HEK293 (cell line): Measurements from ENCODE around the gene DVL1.
A peak's percentile ranks its signal among the peaks of the same experiment; 100 is the strongest.

ENCODE experiments used
- CTCF ChIA-PET: fragments of 350-600 bp; formaldehyde crosslinking; extraction: SDS; loops from one replicate; lab custom pipeline; 2021; ENCODE audit warnings: antibody characterized with exemption; lab: Yijun Ruan, JAX
- POLR2A ChIA-PET: fragments of 300-600 bp; formaldehyde crosslinking; extraction: SDS; loops from one replicate; lab custom pipeline; 2020; ENCODE audit warnings: antibody characterized with exemption, inconsistent platforms; lab: Yijun Ruan, JAX
- H3K27ac ChIP-seq: fragments of 200-500 bp; sonication (Bioruptor generic); 2 replicates; pipeline ENCODE4 v1.5.1; 2014; ENCODE audit warnings: low read depth, low read length, control low read depth, inconsistent platforms; ENCODE audit errors: extremely low read depth
- H3K36me3 ChIP-seq, 2 experiments: fragments of 200-500 bp in 1 of 2; sonication (Bioruptor generic) in 1 of 2; 1 replicate in 1 of 2; 2 replicates in 1 of 2; pipeline ENCODE4 v1.5.1; 2014 to 2017; ENCODE audit warnings: inconsistent platforms in 2 of 2, low read length in 2 of 2; ENCODE audit not compliant: control insufficient read depth in 2 of 2, insufficient read depth in 1 of 2
- H3K4me1 ChIP-seq: fragments of 200-500 bp; sonication (Bioruptor generic); 2 replicates; pipeline ENCODE4 v1.5.1; 2014; ENCODE audit warnings: mild to moderate bottlenecking, low read length, inconsistent platforms; ENCODE audit not compliant: control insufficient read depth, insufficient read depth
- H3K4me3 ChIP-seq: 2 replicates; pipeline ENCODE4 v1.5.1; 2011; ENCODE audit warnings: low read depth, mild to moderate bottlenecking, control low read depth, low read length, moderate library complexity
- H3K9me3 ChIP-seq: fragments of 200-500 bp; sonication (Bioruptor generic); 2 replicates; pipeline ENCODE4 v1.5.1; 2014; ENCODE audit warnings: low read depth, low read length, inconsistent platforms; ENCODE audit not compliant: control insufficient read depth, insufficient read depth
- GLIS2 ChIP-seq: fragments of 450-650 bp; formaldehyde crosslinking; IDR thresholded peaks from 2 replicates; pipeline ENCODE4 v1.5.1; 2016; ENCODE audit warnings: missing biosample characterization, missing genetic modification characterization
- HOXA7 ChIP-seq: sonication (generic); formaldehyde crosslinking; IDR thresholded peaks from 2 replicates; pipeline ENCODE4 v1.8.1; 2022; ENCODE audit warnings: missing genetic modification reagents, borderline replicate concordance
- IKZF3 ChIP-seq: fragments of 450-650 bp; IDR thresholded peaks from 2 replicates; pipeline ENCODE4 v1.5.0; 2018; ENCODE audit warnings: missing biosample characterization, mild to moderate bottlenecking, missing genetic modification characterization, moderate library complexity
- SCRT2 ChIP-seq: fragments of 450-650 bp; formaldehyde crosslinking; IDR thresholded peaks from 2 replicates; pipeline ENCODE4 v1.5.1; 2016; ENCODE audit warnings: missing biosample characterization, missing genetic modification characterization
- YY2 ChIP-seq: fragments of 450-650 bp; formaldehyde crosslinking; IDR thresholded peaks from 2 replicates; pipeline ENCODE4 v1.5.1; 2016; ENCODE audit warnings: missing biosample characterization, missing genetic modification characterization
- ZBTB48 ChIP-seq: fragments of 450-650 bp; formaldehyde crosslinking; IDR thresholded peaks from 2 replicates; pipeline ENCODE4 v1.5.1; 2016; ENCODE audit warnings: missing biosample characterization, missing genetic modification characterization
- ZBTB7A ChIP-seq: fragments of 450-650 bp; formaldehyde crosslinking; IDR thresholded peaks from 2 replicates; pipeline ENCODE4 v1.5.1; 2016; ENCODE audit warnings: low read depth, missing biosample characterization, missing genetic modification characterization
- ZBTB8A ChIP-seq: fragments of 450-650 bp; formaldehyde crosslinking; IDR thresholded peaks from 2 replicates; pipeline ENCODE4 v1.5.1; 2016; ENCODE audit warnings: missing biosample characterization, missing genetic modification characterization
- ZNF10 ChIP-seq: fragments of 450-650 bp; formaldehyde crosslinking; IDR thresholded peaks from 2 replicates; pipeline ENCODE4 v1.5.1; 2017; ENCODE audit warnings: missing biosample characterization, missing genetic modification characterization
- ZNF19 ChIP-seq: fragments of 450-650 bp; formaldehyde crosslinking; IDR thresholded peaks from 2 replicates; pipeline ENCODE4; 2016; ENCODE audit warnings: missing biosample characterization, missing genetic modification characterization, low read depth
- ZNF223 ChIP-seq: fragments of 450-650 bp; formaldehyde crosslinking; IDR thresholded peaks from 2 replicates; pipeline ENCODE4 v1.5.1; 2016; ENCODE audit warnings: missing biosample characterization, missing genetic modification characterization
- ZNF324 ChIP-seq: fragments of 450-650 bp; formaldehyde crosslinking; IDR thresholded peaks from 2 replicates; pipeline ENCODE4 v1.5.1; 2016; ENCODE audit warnings: missing biosample characterization, missing genetic modification characterization
- ZNF530 ChIP-seq: fragments of 450-650 bp; formaldehyde crosslinking; IDR thresholded peaks from 2 replicates; pipeline ENCODE4 v1.5.1; 2016; ENCODE audit warnings: low read depth, missing biosample characterization, missing genetic modification characterization
- ZNF555 ChIP-seq: fragments of 450-650 bp; formaldehyde crosslinking; conservative IDR thresholded peaks from 2 replicates; pipeline ENCODE4 v1.5.1; 2017; ENCODE audit warnings: missing biosample characterization, mild to moderate bottlenecking, missing genetic modification characterization, inconsistent platforms
- ZNF596 ChIP-seq: fragments of 450-650 bp; IDR thresholded peaks from 2 replicates; pipeline ENCODE4 v1.5.0; 2018; ENCODE audit warnings: missing biosample characterization, mild to moderate bottlenecking, missing genetic modification characterization, moderate library complexity
- ZNF701 ChIP-seq: fragments of 450-650 bp; formaldehyde crosslinking; IDR thresholded peaks from 2 replicates; pipeline ENCODE4 v1.5.1; 2016; ENCODE audit warnings: missing biosample characterization, missing genetic modification characterization
- ZSCAN16 ChIP-seq: fragments of 450-650 bp; formaldehyde crosslinking; IDR thresholded peaks from 2 replicates; pipeline ENCODE4 v1.5.1; 2016; ENCODE audit warnings: missing biosample characterization, missing genetic modification characterization
- TF ChIP-seq, protein P1 (sequence below): fragments of 450-650 bp; formaldehyde crosslinking; IDR thresholded peaks from 2 replicates; pipeline ENCODE4 v1.5.1; 2017; ENCODE audit warnings: missing biosample characterization, missing genetic modification characterization
- TF ChIP-seq, protein P2 (sequence below): fragments of 450-650 bp; formaldehyde crosslinking; optimal IDR thresholded peaks from 2 replicates; pipeline ENCODE3; 2016; ENCODE audit warnings: missing biosample characterization, mild to moderate bottlenecking, missing genetic modification characterization
- TF ChIP-seq, protein P3 (sequence below): IDR thresholded peaks from 2 replicates; pipeline ENCODE4 v1.6.1; 2011; ENCODE audit warnings: mild to moderate bottlenecking, low read depth, low read length, borderline replicate concordance
- TF ChIP-seq, protein P4 (sequence below): fragments of 450-650 bp; formaldehyde crosslinking; IDR thresholded peaks from 2 replicates; pipeline ENCODE4 v1.5.1; 2016; ENCODE audit warnings: missing biosample characterization, missing genetic modification characterization
- TF ChIP-seq, protein P5 (sequence below): fragments of 450-650 bp; formaldehyde crosslinking; IDR thresholded peaks from 2 replicates; pipeline ENCODE4 v1.5.1; 2017; ENCODE audit warnings: missing biosample characterization, missing genetic modification characterization
- TF ChIP-seq, protein P6 (sequence below): fragments of 450-650 bp; formaldehyde crosslinking; IDR thresholded peaks from 2 replicates; pipeline ENCODE4 v1.5.1; 2016; ENCODE audit warnings: missing biosample characterization, missing genetic modification characterization

DVL1 gene

DNA sequence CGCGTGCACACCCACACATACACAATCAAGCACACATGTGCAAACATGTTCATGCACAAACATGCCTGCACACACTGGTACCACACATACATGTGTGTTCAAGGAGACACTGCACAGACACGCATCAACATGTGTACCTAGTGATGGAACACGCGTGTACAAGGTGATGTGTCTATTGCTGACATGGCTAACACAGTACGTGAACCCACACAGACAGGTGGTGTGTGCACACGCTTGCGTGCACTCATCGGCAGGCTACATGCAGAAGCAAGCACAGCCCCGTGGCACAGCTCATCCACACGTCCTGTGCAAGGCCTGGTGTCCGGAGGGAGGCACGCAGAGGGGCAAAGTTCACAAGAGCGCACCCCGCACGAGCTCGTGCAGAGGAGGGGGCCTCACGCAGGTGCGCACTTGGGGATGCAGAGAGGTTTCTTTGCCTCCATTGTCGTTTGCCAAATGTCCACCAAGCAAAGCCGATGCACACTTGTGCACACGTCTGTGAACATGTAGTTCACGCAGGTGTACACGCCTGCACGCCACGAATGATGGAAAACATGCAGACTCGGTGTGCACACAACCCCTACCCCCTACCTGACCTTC is 42.5 kb downstream of the DVL1 start (continued):
- TF ChIP-seq, protein P1, sequence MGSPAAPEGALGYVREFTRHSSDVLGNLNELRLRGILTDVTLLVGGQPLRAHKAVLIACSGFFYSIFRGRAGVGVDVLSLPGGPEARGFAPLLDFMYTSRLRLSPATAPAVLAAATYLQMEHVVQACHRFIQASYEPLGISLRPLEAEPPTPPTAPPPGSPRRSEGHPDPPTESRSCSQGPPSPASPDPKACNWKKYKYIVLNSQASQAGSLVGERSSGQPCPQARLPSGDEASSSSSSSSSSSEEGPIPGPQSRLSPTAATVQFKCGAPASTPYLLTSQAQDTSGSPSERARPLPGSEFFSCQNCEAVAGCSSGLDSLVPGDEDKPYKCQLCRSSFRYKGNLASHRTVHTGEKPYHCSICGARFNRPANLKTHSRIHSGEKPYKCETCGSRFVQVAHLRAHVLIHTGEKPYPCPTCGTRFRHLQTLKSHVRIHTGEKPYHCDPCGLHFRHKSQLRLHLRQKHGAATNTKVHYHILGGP = no peak
- TF ChIP-seq ZNF701 (no peak), HOXA7 (no peak), ZBTB48 (tag by site-specific recombination) (peak; percentile 49; the same call in 1 of the 2 replicates), ZNF596 (tag by site-specific recombination) (no peak)
- TF ChIP-seq, protein P2, sequence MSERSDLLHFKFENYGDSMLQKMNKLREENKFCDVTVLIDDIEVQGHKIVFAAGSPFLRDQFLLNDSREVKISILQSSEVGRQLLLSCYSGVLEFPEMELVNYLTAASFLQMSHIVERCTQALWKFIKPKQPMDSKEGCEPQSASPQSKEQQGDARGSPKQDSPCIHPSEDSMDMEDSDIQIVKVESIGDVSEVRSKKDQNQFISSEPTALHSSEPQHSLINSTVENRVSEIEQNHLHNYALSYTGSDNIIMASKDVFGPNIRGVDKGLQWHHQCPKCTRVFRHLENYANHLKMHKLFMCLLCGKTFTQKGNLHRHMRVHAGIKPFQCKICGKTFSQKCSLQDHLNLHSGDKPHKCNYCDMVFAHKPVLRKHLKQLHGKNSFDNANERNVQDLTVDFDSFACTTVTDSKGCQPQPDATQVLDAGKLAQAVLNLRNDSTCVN = peak; percentile 46
- TF ChIP-seq, protein P3, sequence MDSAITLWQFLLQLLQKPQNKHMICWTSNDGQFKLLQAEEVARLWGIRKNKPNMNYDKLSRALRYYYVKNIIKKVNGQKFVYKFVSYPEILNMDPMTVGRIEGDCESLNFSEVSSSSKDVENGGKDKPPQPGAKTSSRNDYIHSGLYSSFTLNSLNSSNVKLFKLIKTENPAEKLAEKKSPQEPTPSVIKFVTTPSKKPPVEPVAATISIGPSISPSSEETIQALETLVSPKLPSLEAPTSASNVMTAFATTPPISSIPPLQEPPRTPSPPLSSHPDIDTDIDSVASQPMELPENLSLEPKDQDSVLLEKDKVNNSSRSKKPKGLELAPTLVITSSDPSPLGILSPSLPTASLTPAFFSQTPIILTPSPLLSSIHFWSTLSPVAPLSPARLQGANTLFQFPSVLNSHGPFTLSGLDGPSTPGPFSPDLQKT = no peak

DNA sequence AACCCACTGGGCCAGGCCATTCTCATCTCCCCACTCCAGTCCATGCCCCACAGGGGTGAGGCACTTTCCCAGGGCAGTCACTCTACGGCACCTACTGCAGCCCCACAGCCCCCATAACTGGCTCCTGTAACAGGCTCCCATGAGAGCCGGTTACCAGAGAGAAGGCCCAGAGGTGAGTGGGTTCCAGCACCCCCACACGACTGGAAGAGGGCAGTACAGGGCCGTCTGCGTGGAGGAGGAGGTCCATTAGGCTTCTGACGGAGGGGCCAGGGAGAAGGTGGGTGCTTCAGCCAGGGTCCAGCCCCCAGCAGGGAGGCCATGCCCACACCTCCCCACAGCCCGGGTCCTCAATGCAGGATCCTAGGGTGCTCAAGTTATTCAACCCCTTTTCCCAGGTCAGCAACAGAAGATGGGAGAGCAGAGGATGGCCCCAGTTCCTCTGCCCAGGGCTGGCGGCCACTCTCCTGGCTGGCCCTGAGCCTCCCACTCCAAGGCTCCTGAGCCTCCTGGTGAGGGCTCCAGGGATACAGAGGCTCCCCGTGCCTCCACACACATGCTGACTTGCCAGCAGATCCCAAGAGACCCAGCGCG is 43.1 kb downstream of the DVL1 start:
- ChIA-PET POLR2A (interaction anchor here (1.3 kb wide), 1 partner anchor 12 kb away, joined by 4 read pairs; no protein-coding TSS in a partner anchor), CTCF (no interaction called here)
- no peaks in the 10 kb centered on the region for H3K9me3 ChIP-seq
- peaks cover 20% of the 10 kb centered on the region for H3K4me1 ChIP-seq
- H3K36me3 ChIP-seq = peaks cover 0 to 28% of the 10 kb centered on the region in 2 experiments; a peak in 2 of 3 replicates
- H3K27ac ChIP-seq = peak overlapping the region; percentile 43; the same call in 1 of the 2 replicates
- H3K4me3 ChIP-seq = peak overlapping the region; percentile 63; the same call in 1 of the 2 replicates
- TF ChIP-seq GLIS2 (tag by site-specific recombination) = peak; percentile 48
- TF ChIP-seq, protein P4, sequence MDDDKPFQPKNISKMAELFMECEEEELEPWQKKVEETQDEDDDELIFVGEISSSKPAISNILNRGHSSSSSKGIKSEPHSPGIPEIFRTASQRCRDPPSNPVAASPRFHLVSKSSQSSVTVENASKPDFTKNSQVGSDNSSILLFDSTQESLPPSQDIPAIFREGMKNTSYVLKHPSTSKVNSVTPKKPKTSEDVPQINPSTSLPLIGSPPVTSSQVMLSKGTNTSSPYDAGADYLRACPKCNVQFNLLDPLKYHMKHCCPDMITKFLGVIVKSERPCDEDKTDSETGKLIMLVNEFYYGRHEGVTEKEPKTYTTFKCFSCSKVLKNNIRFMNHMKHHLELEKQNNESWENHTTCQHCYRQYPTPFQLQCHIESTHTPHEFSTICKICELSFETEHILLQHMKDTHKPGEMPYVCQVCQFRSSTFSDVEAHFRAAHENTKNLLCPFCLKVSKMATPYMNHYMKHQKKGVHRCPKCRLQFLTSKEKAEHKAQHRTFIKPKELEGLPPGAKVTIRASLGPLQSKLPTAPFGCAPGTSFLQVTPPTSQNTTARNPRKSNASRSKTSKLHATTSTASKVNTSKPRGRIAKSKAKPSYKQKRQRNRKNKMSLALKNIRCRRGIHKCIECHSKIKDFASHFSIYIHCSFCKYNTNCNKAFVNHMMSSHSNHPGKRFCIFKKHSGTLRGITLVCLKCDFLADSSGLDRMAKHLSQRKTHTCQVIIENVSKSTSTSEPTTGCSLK = no peak
- TF ChIP-seq, protein P2 = no peak
- TF ChIP-seq ZNF10 (tag by site-specific recombination) = no peak
- TF ChIP-seq, protein P5, sequence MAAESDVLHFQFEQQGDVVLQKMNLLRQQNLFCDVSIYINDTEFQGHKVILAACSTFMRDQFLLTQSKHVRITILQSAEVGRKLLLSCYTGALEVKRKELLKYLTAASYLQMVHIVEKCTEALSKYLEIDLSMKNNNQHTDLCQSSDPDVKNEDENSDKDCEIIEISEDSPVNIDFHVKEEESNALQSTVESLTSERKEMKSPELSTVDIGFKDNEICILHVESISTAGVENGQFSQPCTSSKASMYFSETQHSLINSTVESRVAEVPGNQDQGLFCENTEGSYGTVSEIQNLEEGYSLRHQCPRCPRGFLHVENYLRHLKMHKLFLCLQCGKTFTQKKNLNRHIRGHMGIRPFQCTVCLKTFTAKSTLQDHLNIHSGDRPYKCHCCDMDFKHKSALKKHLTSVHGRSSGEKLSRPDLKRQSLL (tag by site-specific recombination) = peak; percentile 23; the same call in 1 of the 2 replicates
- no peak for TF ChIP-seq ZBTB8A
- no peak for TF ChIP-seq ZNF530 (tag by site-specific recombination)
- TF ChIP-seq, protein P6, sequence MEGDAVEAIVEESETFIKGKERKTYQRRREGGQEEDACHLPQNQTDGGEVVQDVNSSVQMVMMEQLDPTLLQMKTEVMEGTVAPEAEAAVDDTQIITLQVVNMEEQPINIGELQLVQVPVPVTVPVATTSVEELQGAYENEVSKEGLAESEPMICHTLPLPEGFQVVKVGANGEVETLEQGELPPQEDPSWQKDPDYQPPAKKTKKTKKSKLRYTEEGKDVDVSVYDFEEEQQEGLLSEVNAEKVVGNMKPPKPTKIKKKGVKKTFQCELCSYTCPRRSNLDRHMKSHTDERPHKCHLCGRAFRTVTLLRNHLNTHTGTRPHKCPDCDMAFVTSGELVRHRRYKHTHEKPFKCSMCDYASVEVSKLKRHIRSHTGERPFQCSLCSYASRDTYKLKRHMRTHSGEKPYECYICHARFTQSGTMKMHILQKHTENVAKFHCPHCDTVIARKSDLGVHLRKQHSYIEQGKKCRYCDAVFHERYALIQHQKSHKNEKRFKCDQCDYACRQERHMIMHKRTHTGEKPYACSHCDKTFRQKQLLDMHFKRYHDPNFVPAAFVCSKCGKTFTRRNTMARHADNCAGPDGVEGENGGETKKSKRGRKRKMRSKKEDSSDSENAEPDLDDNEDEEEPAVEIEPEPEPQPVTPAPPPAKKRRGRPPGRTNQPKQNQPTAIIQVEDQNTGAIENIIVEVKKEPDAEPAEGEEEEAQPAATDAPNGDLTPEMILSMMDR (tag by site-specific recombination) = peak; percentile 18; the same call in 1 of the 2 replicates
- TF ChIP-seq ZNF223 (tag by site-specific recombination) = no peak
- TF ChIP-seq ZBTB7A = no peak
- no peak for TF ChIP-seq ZNF19
- TF ChIP-seq YY2 = no peak
- TF ChIP-seq ZSCAN16 (tag by site-specific recombination) = no peak
- TF ChIP-seq ZNF555 (tag by site-specific recombination) = no peak
- no peak for TF ChIP-seq SCRT2 (tag by site-specific recombination)
- no peak for TF ChIP-seq ZNF324
- TF ChIP-seq IKZF3 = peak; percentile 50; the same call in 1 of the 2 replicates
